Measurements from ENCODE around the gene ADGRB3.

ADGRB3 gene

GRCh38 chr6:68677058-68677457 is 42.0 kb downstream of the ADGRB3 start:
- peak overlapping the region; percentile 9 for H3K4me3 ChIP-seq
- DNase-seq (ENCODE audit: low spot score), result no peak
- no peak for TF ChIP-seq CTCF (IDR thresholded peaks at IDR 0.05)
- no peak overlapping the region for H3K27ac ChIP-seq

- no peak for DNase-seq (ENCODE audit: low spot score)
- Histone ChIP-seq H3K27ac (no peak overlapping the region), H3K4me3 (no peak overlapping the region)
- TF ChIP-seq CTCF (IDR thresholded peaks at IDR 0.05), result no peak
Measured at GRCh38 chr6:68679399-68679798, 44.3 kb downstream of the ADGRB3 start.

- Histone ChIP-seq H3K4me3 (no peak overlapping the region), H3K27ac (no peak overlapping the region)
- TF ChIP-seq CTCF (IDR thresholded peaks at IDR 0.05), result no peak
- no peak for DNase-seq (ENCODE audit: low spot score)
Measured at GRCh38 chr6:68680264-68680663, 45.2 kb downstream of the ADGRB3 start.

- TF ChIP-seq CTCF (IDR thresholded peaks at IDR 0.05), result no peak
- Histone ChIP-seq H3K4me3 (no peak overlapping the region), H3K27ac (no peak overlapping the region)
- DNase-seq (ENCODE audit: low spot score), result no peak
Measured at GRCh38 chr6:68689910-68690309, 54.8 kb downstream of the ADGRB3 start.

- no peak overlapping the region for H3K27ac ChIP-seq
- no peak for DNase-seq (ENCODE audit: low spot score)
- TF ChIP-seq CTCF (IDR thresholded peaks at IDR 0.05), result no peak
- H3K4me3 ChIP-seq, result no peak overlapping the region
Measured at GRCh38 chr6:68691120-68691519, 56.0 kb downstream of the ADGRB3 start.

- no peak for TF ChIP-seq CTCF (IDR thresholded peaks at IDR 0.05)
- H3K4me3 ChIP-seq, result no peak overlapping the region
- no peak overlapping the region for H3K27ac ChIP-seq
- DNase-seq (ENCODE audit: low spot score), result no peak
Measured at GRCh38 chr6:68693271-68693670, 58.2 kb downstream of the ADGRB3 start.

- no peak overlapping the region for H3K4me3 ChIP-seq
- no peak overlapping the region for H3K27ac ChIP-seq
- TF ChIP-seq CTCF (IDR thresholded peaks at IDR 0.05), result no peak
- DNase-seq (ENCODE audit: low spot score), result no peak
Measured at GRCh38 chr6:68695403-68695802, 60.3 kb downstream of the ADGRB3 start.

Measured in coronary artery (tissue), 2 donors.